Thyroid gland (tissue), 4 donors: ENCODE measurements around the gene ZNF830. TPM values are rescaled to one million over a fixed set of nuclear protein-coding genes. Genes with fewer than 3 reads are reported as not detected.

ENCODE experiments used
- DNase-seq, 2 donors: peaks; one replicate each; pipeline ENCODE4 v3.0.0-alpha.2; 2019
- H3K27ac ChIP-seq, 3 donors: fragments of 200-600 bp; sonication (generic); 1 replicate in 2 of 3; 2 replicates in 1 of 3; pipeline ENCODE4 v1.5.1; 2016 to 2019; ENCODE audit warnings: mild to moderate bottlenecking in 1 of 3, moderate library complexity in 1 of 3
- H3K27me3 ChIP-seq: fragments of 200-600 bp; sonication (generic); one replicate; pipeline ENCODE4 v1.5.1; 2019
- H3K36me3 ChIP-seq, 2 donors: fragments of 200-600 bp; sonication (generic); one replicate each; pipeline ENCODE4 v1.5.1; 2016 to 2019
- H3K4me1 ChIP-seq, 2 donors: fragments of 200-600 bp; sonication (generic); one replicate each; pipeline ENCODE4 v1.5.1; 2017 to 2019
- H3K4me3 ChIP-seq, 3 donors: fragments of 200-600 bp; sonication (generic); replicated peaks in 1 of 3; 1 replicate in 2 of 3; 2 replicates in 1 of 3; pipeline ENCODE4 v1.5.1; 2016; ENCODE audit warnings: mild to moderate bottlenecking in 1 of 3
- H3K9me3 ChIP-seq: fragments of 200-600 bp; sonication (generic); one replicate; pipeline ENCODE4 v1.5.1; 2017
- POLR2A ChIP-seq, 2 donors: fragments of 450-650 bp; IDR thresholded peaks; one replicate each; pipeline ENCODE4 v1.6.1; 2017; ENCODE audit warnings: antibody characterized with exemption in 2 of 2, mild to moderate bottlenecking in 2 of 2, moderate library complexity in 1 of 2
- WGBS, 2 donors: methylation state at CpG; one replicate each; pipeline ENCODE4 v1.1.5; 2017; 5-methylcytosine and 5-hydroxymethylcytosine counted together
- intact Hi-C: fragments of 100-400 bp; cut with DNase I; formaldehyde crosslinking; loops from one replicate; pipeline ENCODE4 v1.15.1; 2023
- total RNA-seq, 4 donors: library from RNA; depleted of rRNA; stranded (reverse); fragments of >200 nt; gene quantifications; one replicate each; pipeline ENCODE4 v1.2.3, GENCODE V29; 2016
- TF ChIP-seq, protein P1 (sequence below), 6 experiments: fragments of 200-600 bp in 3 of 6; fragments of 450-650 bp in 3 of 6; sonication (generic) in 3 of 6; IDR thresholded peaks; one replicate each; pipeline ENCODE4 v1.5.1; 2016 to 2019; ENCODE audit warnings: antibody characterized with exemption in 6 of 6, mild to moderate bottlenecking in 2 of 6, inconsistent platforms in 1 of 6, moderate library complexity in 1 of 6

Gene ZNF830, protein sequence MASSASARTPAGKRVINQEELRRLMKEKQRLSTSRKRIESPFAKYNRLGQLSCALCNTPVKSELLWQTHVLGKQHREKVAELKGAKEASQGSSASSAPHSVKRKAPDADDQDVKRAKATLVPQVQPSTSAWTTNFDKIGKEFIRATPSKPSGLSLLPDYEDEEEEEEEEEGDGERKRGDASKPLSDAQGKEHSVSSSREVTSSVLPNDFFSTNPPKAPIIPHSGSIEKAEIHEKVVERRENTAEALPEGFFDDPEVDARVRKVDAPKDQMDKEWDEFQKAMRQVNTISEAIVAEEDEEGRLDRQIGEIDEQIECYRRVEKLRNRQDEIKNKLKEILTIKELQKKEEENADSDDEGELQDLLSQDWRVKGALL
- total RNA-seq: 10 to 100 TPM; 13.1 to 25.1 (median 17.0) TPM

DNA sequence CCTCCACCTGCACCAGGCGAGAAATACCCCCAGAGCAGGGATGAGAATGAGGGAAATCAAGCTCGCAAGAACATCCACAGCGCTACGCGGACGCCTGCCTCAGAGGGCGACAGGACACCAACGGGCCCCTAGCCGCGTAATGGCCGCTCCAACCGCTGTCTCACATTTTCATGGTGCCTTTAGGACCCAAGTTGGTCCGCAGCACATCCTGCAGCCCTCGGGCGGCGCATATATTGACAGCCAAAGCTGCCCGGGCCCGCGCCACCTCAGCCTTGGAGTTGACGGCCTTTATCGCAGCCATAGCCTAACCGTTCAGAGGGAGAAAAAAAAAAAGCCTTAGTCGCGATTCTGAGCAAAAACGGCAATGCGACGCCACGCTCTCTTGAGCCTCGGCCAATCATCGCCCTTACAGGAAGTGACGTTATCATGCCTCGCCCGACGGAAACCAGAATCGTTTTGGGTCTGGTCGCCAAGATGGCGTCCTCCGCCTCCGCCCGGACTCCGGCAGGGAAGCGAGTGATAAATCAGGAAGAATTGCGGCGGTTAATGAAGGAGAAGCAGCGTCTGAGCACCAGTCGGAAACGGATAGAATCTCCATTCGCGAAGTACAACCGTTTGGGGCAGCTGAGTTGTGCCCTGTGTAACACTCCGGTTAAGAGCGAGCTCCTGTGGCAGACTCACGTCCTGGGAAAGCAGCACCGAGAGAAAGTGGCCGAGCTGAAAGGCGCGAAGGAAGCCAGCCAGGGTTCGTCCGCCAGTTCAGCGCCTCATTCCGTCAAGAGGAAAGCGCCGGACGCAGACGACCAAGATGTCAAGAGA is at the start of gene ZNF830, which contains the start of gene CCT6B:
TSS of gene ZNF830 (plus strand) at position 448 of the 819 bp plus-strand sequence. CDS start at position 475, 27 bp downstream.
TSS of gene CCT6B (minus strand) at position 368 of the 819 bp plus-strand sequence. CDS start at position 301, 67 bp downstream.
- TF ChIP-seq, protein P1, sequence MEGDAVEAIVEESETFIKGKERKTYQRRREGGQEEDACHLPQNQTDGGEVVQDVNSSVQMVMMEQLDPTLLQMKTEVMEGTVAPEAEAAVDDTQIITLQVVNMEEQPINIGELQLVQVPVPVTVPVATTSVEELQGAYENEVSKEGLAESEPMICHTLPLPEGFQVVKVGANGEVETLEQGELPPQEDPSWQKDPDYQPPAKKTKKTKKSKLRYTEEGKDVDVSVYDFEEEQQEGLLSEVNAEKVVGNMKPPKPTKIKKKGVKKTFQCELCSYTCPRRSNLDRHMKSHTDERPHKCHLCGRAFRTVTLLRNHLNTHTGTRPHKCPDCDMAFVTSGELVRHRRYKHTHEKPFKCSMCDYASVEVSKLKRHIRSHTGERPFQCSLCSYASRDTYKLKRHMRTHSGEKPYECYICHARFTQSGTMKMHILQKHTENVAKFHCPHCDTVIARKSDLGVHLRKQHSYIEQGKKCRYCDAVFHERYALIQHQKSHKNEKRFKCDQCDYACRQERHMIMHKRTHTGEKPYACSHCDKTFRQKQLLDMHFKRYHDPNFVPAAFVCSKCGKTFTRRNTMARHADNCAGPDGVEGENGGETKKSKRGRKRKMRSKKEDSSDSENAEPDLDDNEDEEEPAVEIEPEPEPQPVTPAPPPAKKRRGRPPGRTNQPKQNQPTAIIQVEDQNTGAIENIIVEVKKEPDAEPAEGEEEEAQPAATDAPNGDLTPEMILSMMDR (IDR thresholded peaks at IDR 0.05): peak in 1 of 6 experiments; percentile 13
- peak in 1 of 2 donors; percentile 86 for TF ChIP-seq POLR2A (IDR thresholded peaks at IDR 0.05)
- intact Hi-C loops: no loop called here
- Histone ChIP-seq H3K4me1 (peaks cover 11 to 17% of the 10 kb centered on the region in 2 donors), H3K4me3 (peak within 1 kb of the TSS; percentile 67 to 91 (median 91)), H3K9me3 (no peaks in the 10 kb centered on the region), H3K36me3 (peaks cover 6 to 12% of the 10 kb centered on the region in 2 donors), H3K27me3 (no peaks in the 10 kb centered on the region), H3K27ac (peak within 1 kb of the TSS; percentile 78 to 94 (median 92))
- DNase-seq: peak; percentile 92 to 94
- WGBS, 2 donors: 0 to 1% methylated on average over 50 to 53 of the region's 65 CpGs

- no peaks in the 10 kb centered on the region for H3K9me3 ChIP-seq
- intact Hi-C loops: no loop called here
- no peaks in the 10 kb centered on the region for H3K4me1 ChIP-seq
- 59 to 70% methylated on average over 1 of the region's 1 CpG for WGBS, 2 donors
- no peak overlapping the region for H3K27ac ChIP-seq
- no peak for DNase-seq
- TF ChIP-seq POLR2A (IDR thresholded peaks at IDR 0.05): no peak
- TF ChIP-seq, protein P1 (IDR thresholded peaks at IDR 0.05): no peak
- H3K4me3 ChIP-seq: no peak overlapping the region
- H3K27me3 ChIP-seq: no peaks in the 10 kb centered on the region
- H3K36me3 ChIP-seq: no peaks in the 10 kb centered on the region
These were observed 48.3 kb upstream of the ZNF830 start for GRCh38 chr17:34913001-34913400.

GRCh38 chr17:34916120-34916519 is 45.2 kb upstream of the ZNF830 start:
- Histone ChIP-seq H3K9me3 (no peaks in the 10 kb centered on the region), H3K4me1 (no peaks in the 10 kb centered on the region), H3K27ac (no peak overlapping the region), H3K36me3 (no peaks in the 10 kb centered on the region), H3K27me3 (no peaks in the 10 kb centered on the region), H3K4me3 (no peak overlapping the region)
- 79 to 93% methylated on average over 2 of the region's 2 CpGs for WGBS, 2 donors
- no peak for TF ChIP-seq POLR2A (IDR thresholded peaks at IDR 0.05)
- TF ChIP-seq, protein P1 (IDR thresholded peaks at IDR 0.05): no peak
- intact Hi-C loops: no loop called here
- no peak for DNase-seq

- intact Hi-C loops: no loop called here
- no peak for DNase-seq
- whole genome bisulfite sequencing, 2 donors: 54 to 69% methylated on average over 1 of the region's 1 CpG
- no peak overlapping the region for H3K27ac ChIP-seq
- H3K4me3 ChIP-seq: no peak overlapping the region
- no peaks in the 10 kb centered on the region for H3K27me3 ChIP-seq
- TF ChIP-seq, protein P1 (IDR thresholded peaks at IDR 0.05): no peak
- no peak for TF ChIP-seq POLR2A (IDR thresholded peaks at IDR 0.05)
- no peaks in the 10 kb centered on the region for H3K9me3 ChIP-seq
- H3K4me1 ChIP-seq: no peaks in the 10 kb centered on the region
- no peaks in the 10 kb centered on the region for H3K36me3 ChIP-seq
These were observed 44.0 kb upstream of the ZNF830 start for GRCh38 chr17:34917381-34917780.
